Ecto neural progenitor cell (in vitro differentiated cells): ENCODE data around the gene RAB3C.

Source experiments
- DNase-seq: peaks from one replicate; pipeline ENCODE4 v3.0.0-alpha.2; 2018; ENCODE audit warnings: low spot score

RAB3C gene

GRCh38 chr5:58834242-58835225 lies 251.7 kb downstream of the RAB3C start:
- DNase-seq, result no peak

GRCh38 chr5:58836351-58836750 lies 253.5 kb downstream of the RAB3C start:
- DNase-seq, result no peak

GRCh38 chr5:58838729-58839128 lies 255.9 kb downstream of the RAB3C start:
- no peak for DNase-seq

- no peak for DNase-seq
Observed at GRCh38 chr5:58842852-58843251, 260.0 kb downstream of the RAB3C start.

- DNase-seq, result no peak
Observed at GRCh38 chr5:58844395-58844794, 261.5 kb downstream of the RAB3C start.

- DNase-seq, result no peak
Observed at GRCh38 chr5:58847041-58847440, 264.2 kb downstream of the RAB3C start.

- DNase-seq, result no peak
Observed at GRCh38 chr5:58849223-58849622, 266.3 kb downstream of the RAB3C start.

GRCh38 chr5:58849921-58850667 lies 267.2 kb downstream of the RAB3C start:
- peak; percentile 63 for DNase-seq

- no peak for DNase-seq
Observed at GRCh38 chr5:58851153-58851552, 268.3 kb downstream of the RAB3C start.

GRCh38 chr5:58851571-58851970 lies 268.7 kb downstream of the RAB3C start:
- DNase-seq, result no peak

GRCh38 chr5:58852566-58852965 lies 269.7 kb downstream of the RAB3C start:
- DNase-seq, result no peak

- DNase-seq, result no peak
Observed at GRCh38 chr5:58854441-58854840, 271.6 kb downstream of the RAB3C start.

- no peak for DNase-seq
Observed at GRCh38 chr5:58855851-58856739, 273.2 kb downstream of the RAB3C start.

GRCh38 chr5:58857609-58858008 lies 274.7 kb downstream of the RAB3C start:
- no peak for DNase-seq

- no peak for DNase-seq
Observed at GRCh38 chr5:58860680-58861079, 277.8 kb downstream of the RAB3C start.

GRCh38 chr5:58868931-58869330 lies 286.1 kb downstream of the RAB3C start:
- no peak for DNase-seq

GRCh38 chr5:58871648-58872242 lies 288.9 kb downstream of the RAB3C start:
- no peak for DNase-seq

- no peak for DNase-seq
Observed at GRCh38 chr5:58872670-58873273, 289.9 kb downstream of the RAB3C start.

GRCh38 chr5:58875599-58875998 lies 292.7 kb downstream of the RAB3C start:
- DNase-seq, result no peak

GRCh38 chr5:58885260-58885659 lies 302.4 kb downstream of the RAB3C start:
- no peak for DNase-seq
